ENCODE data around the gene UBE2D2. TPM values are rescaled to one million over a fixed set of nuclear protein-coding genes. Genes with fewer than 3 reads are reported as not detected.
"Not testable (repeated sequence)": the region's sequence is repeated elsewhere in the genome, so short reads cannot be mapped to it uniquely, and the experiment has no call there.

UBE2D2 gene
- total RNA-seq (ENCODE audit: unreplicated experiment): 214 TPM
- long read RNA-seq, transcript UBE2D2-202 (7 exons, 2,702 nt): major isoform, 43 of 51 reads
- long read RNA-seq, partial matches to known transcripts: 3 of 51 reads
- long read RNA-seq, other reads (novel, unspliced or antisense): 5 of 51 reads

DNA sequence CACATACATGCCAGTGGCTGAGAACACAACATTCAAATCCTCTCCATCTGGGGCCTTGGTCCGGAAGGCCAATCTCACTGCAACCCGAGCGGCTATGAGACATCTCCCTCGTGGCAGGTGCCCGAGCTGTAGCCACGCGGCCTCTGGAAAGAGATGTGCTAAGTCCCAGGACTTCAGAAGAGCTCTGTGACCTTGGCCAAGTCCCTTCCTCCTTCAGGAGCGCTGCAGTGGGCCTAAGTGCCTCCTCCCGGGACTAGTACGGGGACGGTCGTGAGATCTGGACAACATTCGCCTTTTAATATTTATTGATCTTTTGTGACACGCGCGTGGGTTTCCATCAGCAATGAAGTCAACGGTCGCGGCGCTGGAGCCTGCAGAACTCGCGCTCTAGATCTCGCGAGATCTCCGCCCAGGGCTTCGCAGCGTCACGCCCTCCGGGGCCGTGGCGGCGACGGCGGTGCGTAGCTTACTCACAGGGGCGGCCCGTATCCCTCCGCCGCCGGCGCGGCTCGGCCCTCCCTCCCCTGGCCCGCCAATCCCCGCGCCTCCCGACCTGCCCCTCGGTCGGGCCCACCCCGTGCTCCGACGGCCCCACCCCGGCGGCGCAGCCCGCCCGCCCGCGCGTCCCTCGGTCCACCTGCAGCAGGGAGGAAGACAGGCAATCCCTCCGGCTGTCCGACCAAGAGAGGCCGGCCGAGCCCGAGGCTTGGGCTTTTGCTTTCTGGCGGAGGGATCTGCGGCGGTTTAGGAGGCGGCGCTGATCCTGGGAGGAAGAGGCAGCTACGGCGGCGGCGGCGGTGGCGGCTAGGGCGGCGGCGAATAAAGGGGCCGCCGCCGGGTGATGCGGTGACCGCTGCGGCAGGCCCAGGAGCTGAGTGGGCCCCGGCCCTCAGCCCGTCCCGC, at the start of gene UBE2D2:
UBE2D2 (plus strand) TSS at position 588 of the 903 bp plus-strand sequence. CDS start 453 bp downstream, outside the sequence.
- Mint-ChIP-seq H3K36me3 (ENCODE audit: low read depth, unreplicated experiment) (peaks cover 4% of the 10 kb centered on the region), H3K4me3 (ENCODE audit: unreplicated experiment) (peak within 1 kb of the TSS; percentile 98), H3K4me1 (ENCODE audit: unreplicated experiment) (peaks cover 27% of the 10 kb centered on the region), H3K27me3 (ENCODE audit: unreplicated experiment) (peaks cover 4% of the 10 kb centered on the region), H3K9me3 (ENCODE audit: unreplicated experiment) (no peaks in the 10 kb centered on the region), H3K27ac (ENCODE audit: unreplicated experiment) (peak within 1 kb of the TSS; percentile 95)
- DNase-seq (ENCODE audit: low spot score): peak; percentile 98
- TF ChIP-seq, protein P1, sequence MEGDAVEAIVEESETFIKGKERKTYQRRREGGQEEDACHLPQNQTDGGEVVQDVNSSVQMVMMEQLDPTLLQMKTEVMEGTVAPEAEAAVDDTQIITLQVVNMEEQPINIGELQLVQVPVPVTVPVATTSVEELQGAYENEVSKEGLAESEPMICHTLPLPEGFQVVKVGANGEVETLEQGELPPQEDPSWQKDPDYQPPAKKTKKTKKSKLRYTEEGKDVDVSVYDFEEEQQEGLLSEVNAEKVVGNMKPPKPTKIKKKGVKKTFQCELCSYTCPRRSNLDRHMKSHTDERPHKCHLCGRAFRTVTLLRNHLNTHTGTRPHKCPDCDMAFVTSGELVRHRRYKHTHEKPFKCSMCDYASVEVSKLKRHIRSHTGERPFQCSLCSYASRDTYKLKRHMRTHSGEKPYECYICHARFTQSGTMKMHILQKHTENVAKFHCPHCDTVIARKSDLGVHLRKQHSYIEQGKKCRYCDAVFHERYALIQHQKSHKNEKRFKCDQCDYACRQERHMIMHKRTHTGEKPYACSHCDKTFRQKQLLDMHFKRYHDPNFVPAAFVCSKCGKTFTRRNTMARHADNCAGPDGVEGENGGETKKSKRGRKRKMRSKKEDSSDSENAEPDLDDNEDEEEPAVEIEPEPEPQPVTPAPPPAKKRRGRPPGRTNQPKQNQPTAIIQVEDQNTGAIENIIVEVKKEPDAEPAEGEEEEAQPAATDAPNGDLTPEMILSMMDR (IDR thresholded peaks at IDR 0.05; ENCODE audit: unreplicated experiment): no peak

DNA sequence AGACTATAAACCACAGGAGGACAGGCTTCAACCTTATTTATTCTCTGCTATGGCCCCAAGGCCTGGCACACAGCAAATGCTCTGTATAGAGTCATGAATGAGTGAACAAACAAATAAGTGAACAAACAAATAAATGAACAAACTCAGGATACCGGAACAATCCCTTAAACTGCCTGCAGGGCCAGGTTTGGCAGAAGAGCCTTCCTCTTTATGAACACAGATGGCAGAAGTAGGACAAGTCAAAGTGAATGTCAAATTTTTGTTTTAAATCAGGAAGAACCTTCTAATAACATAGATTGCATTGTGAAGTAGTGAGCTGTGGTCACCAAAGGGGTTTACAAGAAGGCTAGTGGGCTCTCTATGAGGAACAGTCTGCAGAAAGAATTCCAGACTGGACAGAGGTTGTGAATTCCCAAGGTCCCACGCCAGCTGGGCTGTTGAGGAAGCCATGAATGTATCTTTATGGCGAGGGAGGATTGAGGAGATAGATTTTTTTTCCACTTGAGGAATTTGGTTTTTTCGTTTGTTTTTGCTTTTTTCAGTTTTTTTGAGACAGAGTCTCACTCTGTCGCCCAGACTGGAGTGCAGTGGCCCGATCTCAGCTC, 48.3 kb upstream of the UBE2D2 start:
- peaks cover 9% of the 10 kb centered on the region for H3K27me3 Mint-ChIP-seq (ENCODE audit: unreplicated experiment)
- H3K9me3 Mint-ChIP-seq (ENCODE audit: unreplicated experiment): no peaks in the 10 kb centered on the region
- H3K4me3 Mint-ChIP-seq (ENCODE audit: unreplicated experiment): no peak overlapping the region
- peaks cover 4% of the 10 kb centered on the region for H3K36me3 Mint-ChIP-seq (ENCODE audit: low read depth, unreplicated experiment)
- no peak for DNase-seq (ENCODE audit: low spot score)
- TF ChIP-seq, protein P1 (IDR thresholded peaks at IDR 0.05; ENCODE audit: unreplicated experiment): peak; percentile 19
- H3K27ac Mint-ChIP-seq (ENCODE audit: unreplicated experiment): no peak overlapping the region
- peaks cover 11% of the 10 kb centered on the region for H3K4me1 Mint-ChIP-seq (ENCODE audit: unreplicated experiment)

DNA sequence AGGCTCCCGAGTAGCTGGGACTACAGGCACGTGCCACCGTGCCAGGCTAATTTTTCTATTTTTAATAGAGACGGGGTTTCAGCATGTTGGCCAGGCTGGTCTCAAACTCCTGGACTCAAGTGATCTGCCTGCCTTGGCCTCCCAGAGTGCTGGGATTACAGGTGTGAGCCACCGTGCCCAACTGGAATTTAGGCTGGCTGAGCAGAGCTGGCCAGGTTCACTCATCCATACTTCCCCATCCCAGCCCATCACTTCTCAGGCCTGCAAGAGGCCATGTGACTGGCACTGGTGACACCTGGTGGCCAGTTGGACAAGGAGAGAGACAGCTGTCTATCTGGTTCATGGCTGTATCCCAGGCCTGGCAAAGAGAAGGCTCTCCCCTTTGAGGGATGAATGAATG, 47.7 kb upstream of the UBE2D2 start:
- not testable (repeated sequence) for H3K36me3 Mint-ChIP-seq (ENCODE audit: low read depth, unreplicated experiment); H3K9me3 Mint-ChIP-seq (ENCODE audit: unreplicated experiment); H3K4me3 Mint-ChIP-seq (ENCODE audit: unreplicated experiment)
- peaks cover 15% of the 10 kb centered on the region for H3K4me1 Mint-ChIP-seq (ENCODE audit: unreplicated experiment)
- H3K27ac Mint-ChIP-seq (ENCODE audit: unreplicated experiment): peak overlapping the region; percentile 30
- TF ChIP-seq, protein P1 (IDR thresholded peaks at IDR 0.05; ENCODE audit: unreplicated experiment): peak; percentile 55
- H3K27me3 Mint-ChIP-seq (ENCODE audit: unreplicated experiment): peaks cover 12% of the 10 kb centered on the region
- DNase-seq (ENCODE audit: low spot score): peak; percentile 78

DNA sequence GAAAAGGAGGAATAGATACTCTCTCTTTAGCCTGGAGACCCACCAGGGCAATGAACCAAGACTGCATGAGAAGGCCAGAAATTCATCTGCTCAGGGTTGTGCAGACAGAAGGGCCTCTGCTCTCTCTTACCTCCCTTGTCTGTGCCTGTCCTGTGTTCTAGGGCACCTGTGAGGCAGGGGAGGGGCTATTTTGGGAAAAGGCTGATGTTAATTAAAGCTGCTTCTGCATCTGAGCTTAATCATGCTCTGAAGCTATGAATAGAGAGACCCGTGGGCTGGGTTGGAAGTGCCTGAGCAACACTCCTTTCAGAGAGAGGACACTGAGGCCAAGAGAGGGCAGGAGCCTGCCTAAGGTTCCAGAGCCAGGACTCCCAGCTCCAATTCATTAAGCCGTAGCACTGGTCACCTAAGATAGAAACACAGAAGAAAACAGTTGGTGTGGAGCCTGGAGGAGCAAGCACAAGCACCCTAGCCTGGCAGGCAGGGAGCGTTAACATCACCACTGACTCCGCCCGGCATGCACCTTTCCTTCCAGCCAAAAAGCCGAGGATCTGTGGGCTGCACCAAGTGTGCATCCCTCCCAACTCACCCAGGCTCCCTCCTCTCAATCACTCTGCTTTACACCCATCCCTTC, 47.2 kb upstream of the UBE2D2 start:
- Mint-ChIP-seq H3K27ac (ENCODE audit: unreplicated experiment) (peak overlapping the region; percentile 30), H3K36me3 (ENCODE audit: low read depth, unreplicated experiment) (peaks cover 8% of the 10 kb centered on the region)

More for the DNA sequence above, 47.2 kb upstream of the UBE2D2 start:
- Mint-ChIP-seq H3K27me3 (ENCODE audit: unreplicated experiment) (peaks cover 16% of the 10 kb centered on the region), H3K9me3 (ENCODE audit: unreplicated experiment) (no peaks in the 10 kb centered on the region), H3K4me1 (ENCODE audit: unreplicated experiment) (peaks cover 21% of the 10 kb centered on the region), H3K4me3 (ENCODE audit: unreplicated experiment) (no peak overlapping the region)
- TF ChIP-seq, protein P1 (IDR thresholded peaks at IDR 0.05; ENCODE audit: unreplicated experiment): peak; percentile 13
- no peak for DNase-seq (ENCODE audit: low spot score)

Measured in endothelial cell (in vitro differentiated cells).